GM13976 (cell line): ENCODE measurements around the gene OVOL2.
"Not testable (repeated sequence)": the region's sequence is repeated elsewhere in the genome, so short reads cannot be mapped to it uniquely, and the experiment has no call there.

Source experiments
- DNase-seq: peaks from one replicate; pipeline ENCODE4 v3.0.0; 2012; ENCODE audit warnings: low spot score
- CTCF ChIP-seq: IDR thresholded peaks from 2 replicates; pipeline ENCODE4 v1.5.1; 2012; ENCODE audit warnings: borderline replicate concordance, mild to moderate bottlenecking; ENCODE audit not compliant: insufficient read depth; ENCODE audit errors: extremely low read depth, missing control alignments, control extremely low read depth
- in situ Hi-C: fragments of 300-500 bp; cut with MboI; formaldehyde crosslinking; loops from one replicate; pipeline ENCODE4 v1.12.0; 2022; ENCODE audit warnings: low sequenced_read_pairs, mixed read lengths, inconsistent platforms; ENCODE audit not compliant: unreplicated experiment

OVOL2 gene

GRCh38 chr20:18092890-18093289 lies 35.2 kb upstream of the OVOL2 start:
- no peak for TF ChIP-seq CTCF
- DNase-seq: peak; percentile 7
- in situ Hi-C loops: no loop called here

GRCh38 chr20:18091623-18092022 lies 33.9 kb upstream of the OVOL2 start:
- peak; percentile 4 for DNase-seq
- in situ Hi-C loops: no loop called here
- no peak for TF ChIP-seq CTCF

- in situ Hi-C loops: no loop called here
Observed at GRCh38 chr20:18090477-18090876, 32.8 kb upstream of the OVOL2 start.

GRCh38 chr20:18090044-18090443 lies 32.3 kb upstream of the OVOL2 start:
- no peak for TF ChIP-seq CTCF
- no peak for DNase-seq
- in situ Hi-C loops: no loop called here

More at GRCh38 chr20:18090477-18090876, 32.8 kb upstream of the OVOL2 start:
- TF ChIP-seq CTCF: no peak
- DNase-seq: no peak

GRCh38 chr20:18088841-18089240 lies 31.1 kb upstream of the OVOL2 start:
- DNase-seq, in situ Hi-C loops: not testable (repeated sequence)

- DNase-seq, in situ Hi-C loops: not testable (repeated sequence)
Observed at GRCh38 chr20:18088298-18088697, 30.6 kb upstream of the OVOL2 start.

- in situ Hi-C loops: no loop called here
- no peak for DNase-seq
- no peak for TF ChIP-seq CTCF
Observed at GRCh38 chr20:18087054-18087453, 29.3 kb upstream of the OVOL2 start.

- DNase-seq, in situ Hi-C loops: not testable (repeated sequence)
Observed at GRCh38 chr20:18080836-18081235, 23.1 kb upstream of the OVOL2 start.
